ENCODE measurements around the gene LRRC75A. TPM values are rescaled to one million over a fixed set of nuclear protein-coding genes. Genes with fewer than 3 reads are reported as not detected.

Gene LRRC75A
- total and polyA plus RNA-seq, 2 of the 13 experiments (the other 11 are each of a cell fraction or from before 2014, with no cell fraction given), result 0.03 TPM; not detected in 1

DNA sequence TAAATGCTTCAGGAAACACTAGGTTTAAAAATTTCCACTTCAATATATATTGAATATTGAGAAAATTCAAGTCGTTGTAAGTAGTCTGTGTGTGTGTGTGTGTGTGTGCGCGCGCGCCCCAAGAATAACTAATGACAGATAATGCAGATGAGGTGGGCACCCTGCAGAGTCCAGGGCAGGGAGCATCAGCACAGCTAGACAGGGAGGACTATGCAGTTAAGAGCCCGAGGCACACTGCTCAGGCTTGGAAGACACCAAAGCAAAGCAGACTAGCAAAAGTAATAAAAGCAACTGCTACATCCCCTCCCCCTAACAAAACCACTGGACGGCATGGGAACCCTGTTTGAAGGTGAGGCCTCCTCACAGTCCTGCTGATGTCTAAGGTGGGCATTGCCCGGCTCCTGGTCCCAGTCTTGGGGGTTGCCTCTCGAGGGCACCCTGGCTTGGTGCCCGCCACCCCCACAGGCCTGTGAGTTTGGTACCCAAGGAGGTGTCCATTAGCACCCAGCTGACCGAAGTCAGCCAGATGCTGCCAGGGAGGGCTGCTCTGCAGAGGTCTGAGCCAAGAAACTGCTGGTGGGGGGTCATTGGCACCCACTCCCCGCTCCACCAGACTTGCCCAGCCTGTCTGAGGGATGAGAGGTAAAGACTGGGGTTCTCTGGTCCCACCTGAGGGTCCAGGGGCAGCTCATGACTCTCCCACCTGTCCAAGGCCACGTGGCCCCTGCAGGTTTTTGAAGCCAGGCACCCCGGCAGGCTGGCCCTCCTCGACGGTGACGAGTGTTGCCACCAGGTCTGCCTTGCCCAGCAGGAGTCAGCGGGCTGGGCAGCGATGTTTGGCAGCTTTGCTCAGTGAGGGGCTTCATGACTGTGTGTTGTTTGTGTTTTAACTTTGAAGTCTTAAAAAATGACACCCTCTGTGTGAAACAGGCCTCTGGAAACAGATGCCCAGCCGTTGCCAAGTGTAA lies 18.7 kb downstream of the LRRC75A start:
- Histone ChIP-seq H3K27me3 (ENCODE audit: control insufficient read depth in 1 of 2, insufficient read depth in 2 of 2, low read length in 2 of 2) (peaks cover 5 to 30% of the 10 kb centered on the region in 2 experiments), H3K9me3 (ENCODE audit: low read length) (no peaks in the 10 kb centered on the region), H4K20me1 (ENCODE audit: insufficient read depth, low read length) (no peaks in the 10 kb centered on the region; the same call in 1 of the 2 replicates), H3K4me1 (ENCODE audit: insufficient read depth, low read length) (peaks cover 29% of the 10 kb centered on the region), H3K9ac (ENCODE audit: insufficient read depth, low read depth, low read length) (no peak overlapping the region), H3K4me2 (ENCODE audit: low read depth, low read length) (no peak overlapping the region), H3K36me3 (replicated peaks in 1 of 2; ENCODE audit: control insufficient read depth in 1 of 2, insufficient read depth in 2 of 2, low read length in 2 of 2) (no peaks in the 10 kb centered on the region), H3K4me3 (replicated peaks in 1 of 3; ENCODE audit: insufficient read depth in 1 of 3, low read depth in 2 of 3, low read length in 3 of 3) (no peak overlapping the region), H3K79me2 (ENCODE audit: insufficient read depth, low read length) (no peaks in the 10 kb centered on the region), H2AFZ (ENCODE audit: low read length) (no peak overlapping the region), H3K27ac (ENCODE audit: extremely low read length, insufficient read depth, low read length) (no peak overlapping the region)
- CTCF ChIA-PET (ENCODE audit: low intra/inter-chr PET ratio, low total read pairs), result no interaction called here
- POLR2A ChIA-PET, result no interaction called here
- BruUV-seq (replicated peaks), result no TSS peak
- TF ChIP-seq PRMT3 (CRISPR knock-in tag; IDR thresholded peaks at IDR 0.05; ENCODE audit: borderline replicate concordance, low read depth) (no peak), ARHGAP35 (CRISPR knock-in tag; IDR thresholded peaks at IDR 0.05; ENCODE audit: borderline replicate concordance) (no peak), ZNF484 (CRISPR knock-in tag; IDR thresholded peaks at IDR 0.05; ENCODE audit: borderline replicate concordance, low read depth) (no peak)
- TF ChIP-seq, protein P1, sequence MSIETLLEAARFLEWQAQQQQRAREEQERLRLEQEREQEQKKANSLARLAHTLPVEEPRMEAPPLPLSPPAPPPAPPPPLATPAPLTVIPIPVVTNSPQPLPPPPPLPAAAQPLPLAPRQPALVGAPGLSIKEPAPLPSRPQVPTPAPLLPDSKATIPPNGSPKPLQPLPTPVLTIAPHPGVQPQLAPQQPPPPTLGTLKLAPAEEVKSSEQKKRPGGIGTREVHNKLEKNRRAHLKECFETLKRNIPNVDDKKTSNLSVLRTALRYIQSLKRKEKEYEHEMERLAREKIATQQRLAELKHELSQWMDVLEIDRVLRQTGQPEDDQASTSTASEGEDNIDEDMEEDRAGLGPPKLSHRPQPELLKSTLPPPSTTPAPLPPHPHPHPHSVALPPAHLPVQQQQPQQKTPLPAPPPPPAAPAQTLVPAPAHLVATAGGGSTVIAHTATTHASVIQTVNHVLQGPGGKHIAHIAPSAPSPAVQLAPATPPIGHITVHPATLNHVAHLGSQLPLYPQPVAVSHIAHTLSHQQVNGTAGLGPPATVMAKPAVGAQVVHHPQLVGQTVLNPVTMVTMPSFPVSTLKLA (IDR thresholded peaks at IDR 0.05), result 0 out of 2 replicates have a peak, but pooled peaks have one; percentile 5
- ATAC-seq, result no peak
- no peak for DNase-seq (ENCODE audit: low spot score)
- no peak for FAIRE-seq
- intact Hi-C loops (cut with micrococcal nuclease; ENCODE audit: unreplicated experiment) (no loop called here), in situ Hi-C loops (cut with HindIII; ENCODE audit: extremely low pct_ligation_motif_present, low pct_unique_long_range_greater_than_20kb) (no loop called here)
- WGBS (ENCODE audit: low lambda C conversion rate), result 67% methylated on average over 10 of the region's 20 CpGs

DNA sequence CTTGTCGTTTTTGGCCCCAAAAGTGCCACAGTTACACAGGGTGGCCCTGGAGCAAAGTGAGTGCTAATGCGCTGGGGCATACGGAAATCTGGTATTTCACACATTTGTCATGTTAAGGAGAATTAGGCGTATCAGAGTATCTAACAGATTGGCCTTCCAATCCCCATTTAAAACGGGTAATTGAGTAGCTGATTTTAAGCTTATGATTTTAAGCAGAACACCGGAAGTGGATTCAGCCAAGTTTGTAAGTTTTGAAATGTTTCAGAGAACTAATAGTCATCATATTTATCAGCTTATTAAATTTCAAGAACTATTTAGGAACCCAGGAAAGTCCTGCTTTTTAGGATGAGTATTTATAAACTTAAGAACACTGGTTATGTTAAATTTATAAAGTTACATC lies 19.5 kb downstream of the LRRC75A start:
- ATAC-seq (no peak), FAIRE-seq (no peak), DNase-seq (ENCODE audit: low spot score) (no peak)
- ChIA-PET CTCF (ENCODE audit: low intra/inter-chr PET ratio, low total read pairs) (no interaction called here), POLR2A (no interaction called here)
- in situ Hi-C loops (cut with HindIII; ENCODE audit: extremely low pct_ligation_motif_present, low pct_unique_long_range_greater_than_20kb), result no loop called here
- Histone ChIP-seq H3K27me3 (ENCODE audit: control insufficient read depth in 1 of 2, insufficient read depth in 2 of 2, low read length in 2 of 2) (peaks cover 4 to 28% of the 10 kb centered on the region in 2 experiments; a peak in 4 of 5 replicates), H3K9ac (ENCODE audit: insufficient read depth, low read depth, low read length) (no peak overlapping the region), H4K20me1 (ENCODE audit: insufficient read depth, low read length) (no peaks in the 10 kb centered on the region; the same call in 1 of the 2 replicates), H3K4me1 (ENCODE audit: insufficient read depth, low read length) (peaks cover 30% of the 10 kb centered on the region), H3K4me2 (ENCODE audit: low read depth, low read length) (no peak overlapping the region), H3K27ac (ENCODE audit: extremely low read length, insufficient read depth, low read length) (no peak overlapping the region), H3K4me3 (replicated peaks in 1 of 3; ENCODE audit: insufficient read depth in 1 of 3, low read depth in 2 of 3, low read length in 3 of 3) (no peak overlapping the region), H3K9me3 (ENCODE audit: low read length) (no peaks in the 10 kb centered on the region), H3K79me2 (ENCODE audit: insufficient read depth, low read length) (no peaks in the 10 kb centered on the region), H2AFZ (ENCODE audit: low read length) (no peak overlapping the region), H3K36me3 (replicated peaks in 1 of 2; ENCODE audit: control insufficient read depth in 1 of 2, insufficient read depth in 2 of 2, low read length in 2 of 2) (no peaks in the 10 kb centered on the region)
- WGBS (ENCODE audit: low lambda C conversion rate), result 55% methylated on average over 6 of the region's 6 CpGs
- intact Hi-C loops (cut with micrococcal nuclease; ENCODE audit: unreplicated experiment), result no loop called here
- no TSS peak for BruUV-seq (replicated peaks)
- no peak for TF ChIP-seq PTBP1 (IDR thresholded peaks at IDR 0.05; ENCODE audit: low read depth, low read length, poor library complexity, severe bottlenecking)
- no peak for TF ChIP-seq SATB2 (CRISPR knock-in tag; IDR thresholded peaks at IDR 0.05)
- TF ChIP-seq, protein P2, sequence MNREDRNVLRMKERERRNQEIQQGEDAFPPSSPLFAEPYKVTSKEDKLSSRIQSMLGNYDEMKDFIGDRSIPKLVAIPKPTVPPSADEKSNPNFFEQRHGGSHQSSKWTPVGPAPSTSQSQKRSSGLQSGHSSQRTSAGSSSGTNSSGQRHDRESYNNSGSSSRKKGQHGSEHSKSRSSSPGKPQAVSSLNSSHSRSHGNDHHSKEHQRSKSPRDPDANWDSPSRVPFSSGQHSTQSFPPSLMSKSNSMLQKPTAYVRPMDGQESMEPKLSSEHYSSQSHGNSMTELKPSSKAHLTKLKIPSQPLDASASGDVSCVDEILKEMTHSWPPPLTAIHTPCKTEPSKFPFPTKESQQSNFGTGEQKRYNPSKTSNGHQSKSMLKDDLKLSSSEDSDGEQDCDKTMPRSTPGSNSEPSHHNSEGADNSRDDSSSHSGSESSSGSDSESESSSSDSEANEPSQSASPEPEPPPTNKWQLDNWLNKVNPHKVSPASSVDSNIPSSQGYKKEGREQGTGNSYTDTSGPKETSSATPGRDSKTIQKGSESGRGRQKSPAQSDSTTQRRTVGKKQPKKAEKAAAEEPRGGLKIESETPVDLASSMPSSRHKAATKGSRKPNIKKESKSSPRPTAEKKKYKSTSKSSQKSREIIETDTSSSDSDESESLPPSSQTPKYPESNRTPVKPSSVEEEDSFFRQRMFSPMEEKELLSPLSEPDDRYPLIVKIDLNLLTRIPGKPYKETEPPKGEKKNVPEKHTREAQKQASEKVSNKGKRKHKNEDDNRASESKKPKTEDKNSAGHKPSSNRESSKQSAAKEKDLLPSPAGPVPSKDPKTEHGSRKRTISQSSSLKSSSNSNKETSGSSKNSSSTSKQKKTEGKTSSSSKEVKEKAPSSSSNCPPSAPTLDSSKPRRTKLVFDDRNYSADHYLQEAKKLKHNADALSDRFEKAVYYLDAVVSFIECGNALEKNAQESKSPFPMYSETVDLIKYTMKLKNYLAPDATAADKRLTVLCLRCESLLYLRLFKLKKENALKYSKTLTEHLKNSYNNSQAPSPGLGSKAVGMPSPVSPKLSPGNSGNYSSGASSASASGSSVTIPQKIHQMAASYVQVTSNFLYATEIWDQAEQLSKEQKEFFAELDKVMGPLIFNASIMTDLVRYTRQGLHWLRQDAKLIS (CRISPR knock-in tag; IDR thresholded peaks at IDR 0.05), result no peak
- TF ChIP-seq ZFYVE20 (CRISPR knock-in tag; IDR thresholded peaks at IDR 0.05; ENCODE audit: borderline replicate concordance, low read depth), result no peak
- TF ChIP-seq ZNF382 (CRISPR knock-in tag; IDR thresholded peaks at IDR 0.05; ENCODE audit: borderline replicate concordance), result no peak
- TF ChIP-seq ZNF749 (CRISPR knock-in tag; IDR thresholded peaks at IDR 0.05; ENCODE audit: borderline replicate concordance), result no peak
- TF ChIP-seq SRSF1 (optimal IDR thresholded peaks at IDR 0.05; ENCODE audit: low read depth, low read length), result no peak
